Measurements from ENCODE around the gene GABRR1. TPM values are rescaled to one million over a fixed set of nuclear protein-coding genes. Genes with fewer than 3 reads are reported as not detected.

Gene GABRR1
- total and polyA plus RNA-seq, 2 of the 13 experiments (the other 11 are each of a cell fraction or from before 2014, with no cell fraction given), result not detected

- TF ChIP-seq UBTF (CRISPR knock-in tag; IDR thresholded peaks at IDR 0.05) (peak; percentile 96), ZNF160 (CRISPR knock-in tag; IDR thresholded peaks at IDR 0.05) (peak; percentile 93), NFKBIZ (CRISPR knock-in tag; IDR thresholded peaks at IDR 0.05) (0 out of 2 replicates have a peak, but pooled peaks have one; percentile 48), POGK (CRISPR knock-in tag; conservative IDR thresholded peaks at IDR 0.05) (peak; percentile 94), NFATC3 (CRISPR knock-in tag; IDR thresholded peaks at IDR 0.05) (no peak), SP140L (CRISPR knock-in tag; IDR thresholded peaks at IDR 0.05; ENCODE audit: borderline replicate concordance) (no peak), EZH2 (conservative IDR thresholded peaks at IDR 0.05; ENCODE audit: low read depth, low read length) (no peak), HNRNPH1 (optimal IDR thresholded peaks at IDR 0.05; ENCODE audit: low read depth, low read length) (no peak), PAF1 (CRISPR knock-in tag; IDR thresholded peaks at IDR 0.05) (no peak), ZBTB26 (CRISPR knock-in tag; IDR thresholded peaks at IDR 0.05; ENCODE audit: borderline replicate concordance) (no peak), ZNF383 (CRISPR knock-in tag; IDR thresholded peaks at IDR 0.05; ENCODE audit: borderline replicate concordance) (no peak), SNAI1 (CRISPR knock-in tag; IDR thresholded peaks at IDR 0.05; ENCODE audit: borderline replicate concordance) (no peak), CENPT (CRISPR knock-in tag; IDR thresholded peaks at IDR 0.05; ENCODE audit: low read depth) (peak; percentile 86; the same call in 1 of the 2 replicates), RAD21 (CRISPR knock-in tag; IDR thresholded peaks at IDR 0.05) (peak; percentile 42), ZNF280D (CRISPR knock-in tag; IDR thresholded peaks at IDR 0.05) (no peak), ZNF703 (CRISPR knock-in tag; IDR thresholded peaks at IDR 0.05; ENCODE audit: borderline replicate concordance) (peak; percentile 69; the same call in 1 of the 2 replicates), CREB1 (IDR thresholded peaks at IDR 0.05) (no peak), CREB1 (CRISPR knock-in tag; IDR thresholded peaks at IDR 0.05) (no peak), TARDBP (CRISPR knock-in tag; IDR thresholded peaks at IDR 0.05) (no peak)
Measured at GRCh38 chr6:89145956-89146717, 71.0 kb downstream of the GABRR1 start, which contains the start of gene PM20D2 (continued).
